Measurements from ENCODE around the gene OSGIN1. TPM values are rescaled to one million over a fixed set of nuclear protein-coding genes. Genes with fewer than 3 reads are reported as not detected.

The OSGIN1 gene
- total and polyA plus RNA-seq, 12 donors, result 3.2 to 14.5 (median 5.5) TPM

- WGBS, 2 donors, result 73 to 75% methylated on average over 23 of the region's 23 CpGs
- H3K4me3 ChIP-seq, result no peak overlapping the region
- H3K27me3 ChIP-seq, result no peaks in the 10 kb centered on the region
- H3K36me3 ChIP-seq, result peaks cover 0 to 24% (median 5%) of the 10 kb centered on the region in 9 donors
- H3K4me1 ChIP-seq, result peaks cover 11 to 57% (median 38%) of the 10 kb centered on the region in 9 donors
- ATAC-seq (no peak), DNase-seq (peak in 1 of 2 donors; percentile 37)
- H3K27ac ChIP-seq, result peak overlapping the region in 5 of 10 donors; percentile 88 to 97 (median 92)
- H3K9me3 ChIP-seq, result no peaks in the 10 kb centered on the region
- TF ChIP-seq CTCF (IDR thresholded peaks at IDR 0.05), result no peak
- intact Hi-C loops (cut with DNase I), result loop anchor here in 4 of 10 donors (5.0 to 10.0 kb wide), 4 partner anchors 107 to 529 kb away; partner anchors contain the start of gene TAF1C (in 2 of the 4)
Measured at GRCh38 chr16:83955218-83956130, 2.4 kb downstream of the OSGIN1 start.

- WGBS, 2 donors, result 46 to 52% methylated on average over 22 of the region's 22 CpGs
- no peak overlapping the region for H3K27ac ChIP-seq
- TF ChIP-seq CTCF (IDR thresholded peaks at IDR 0.05), result peak; percentile 60 to 88 (median 79)
- intact Hi-C loops (cut with DNase I), result loop anchor here in 4 of 10 donors (5.0 to 10.0 kb wide), 4 partner anchors 106 to 528 kb away; partner anchors contain the start of gene TAF1C (in 2 of the 4)
- H3K9me3 ChIP-seq, result no peaks in the 10 kb centered on the region
- H3K36me3 ChIP-seq, result peaks cover 0 to 35% (median 5%) of the 10 kb centered on the region in 9 donors
- peak; percentile 78 to 86 for DNase-seq
- peaks cover 11 to 57% (median 38%) of the 10 kb centered on the region in 9 donors for H3K4me1 ChIP-seq
- peak in 3 of 8 donors; percentile 3 to 12 (median 6) for ATAC-seq
- H3K27me3 ChIP-seq, result no peaks in the 10 kb centered on the region
- H3K4me3 ChIP-seq, result no peak overlapping the region
Measured at GRCh38 chr16:83956336-83957289, 3.6 kb downstream of the OSGIN1 start.

GRCh38 chr16:83957296-83957855 is 4.3 kb downstream of the OSGIN1 start:
- intact Hi-C loops (cut with DNase I), result loop anchor here in 4 of 10 donors (5.0 to 10.0 kb wide), 4 partner anchors 105 to 527 kb away; partner anchors contain the start of gene TAF1C (in 2 of the 4)
- no peak for TF ChIP-seq CTCF (IDR thresholded peaks at IDR 0.05)
- ATAC-seq, result no peak
- no peaks in the 10 kb centered on the region for H3K27me3 ChIP-seq
- H3K4me3 ChIP-seq, result no peak overlapping the region
- no peak for DNase-seq
- peaks cover 11 to 54% (median 34%) of the 10 kb centered on the region in 9 donors for H3K4me1 ChIP-seq
- no peak overlapping the region for H3K27ac ChIP-seq
- 88 to 90% methylated on average over 14 of the region's 14 CpGs for whole genome bisulfite sequencing, 2 donors
- no peaks in the 10 kb centered on the region for H3K9me3 ChIP-seq
- H3K36me3 ChIP-seq, result peaks cover 0 to 43% (median 5%) of the 10 kb centered on the region in 9 donors

Measured in heart right ventricle (tissue), 16 donors.